Measurements from ENCODE around the gene MAST1. TPM values are rescaled to one million over a fixed set of nuclear protein-coding genes. Genes with fewer than 3 reads are reported as not detected.

Gene MAST1
- total RNA-seq, 5 donors from 2014 or later (not counting 1 experiment from before 2014, with no cell fraction given): 0.29 to 0.75 (median 0.43) TPM

- Histone ChIP-seq H3K27me3 (replicated peaks in 1 of 2; ENCODE audit: control insufficient read depth in 2 of 2, extremely low read depth in 1 of 2, insufficient read depth in 2 of 2, low read length in 1 of 2) (peaks cover 36 to 92% of the 10 kb centered on the region in 2 experiments), H3K9me3 (no peaks in the 10 kb centered on the region), H3K36me3 (ENCODE audit: control insufficient read depth in 2 of 2, extremely low read depth in 1 of 2, insufficient read depth in 1 of 2, low read length in 1 of 2) (no peaks in the 10 kb centered on the region), H3K27ac (ENCODE audit: low read length) (no peak overlapping the region), H3K4me3 (ENCODE audit: control insufficient read depth in 1 of 2, extremely low read depth in 1 of 2, low read length in 1 of 2) (peak overlapping the region in 1 of 2 donors; percentile 38), H3K4me1 (ENCODE audit: control insufficient read depth in 1 of 2, extremely low read depth in 1 of 2, insufficient read depth in 2 of 2, low read length in 2 of 2) (peaks cover 7 to 46% of the 10 kb centered on the region in 2 experiments)
- peak in 1 of 4 experiments; percentile 13 for ATAC-seq (replicated peaks in 1 of 4)
- CTCF ChIA-PET: interaction anchor here in 1 of 2 donors (0.7 kb wide), 1 partner anchor 65 kb away, joined by 5 read pairs; no protein-coding TSS in a partner anchor
- DNase-seq: peak in 17 of 35 experiments; percentile 13 to 50 (median 23)
- Mint-ChIP-seq H3K9me3 (peaks cover 0 to 11% (median 0%) of the 10 kb centered on the region in 3 donors), H3K27ac (no peak overlapping the region), H3K4me1 (peaks cover 27 to 43% (median 37%) of the 10 kb centered on the region in 3 donors), H3K4me3 (peak overlapping the region; percentile 49 to 61 (median 50)), H3K36me3 (no peaks in the 10 kb centered on the region), H3K27me3 (peaks cover 71 to 75% of the 10 kb centered on the region in 2 donors)
- POLR2A ChIA-PET: no interaction called here
- 14% methylated on average over 30 of the region's 39 CpGs for WGBS (ENCODE audit: insufficient coverage)
Measured at GRCh38 chr19:12834976-12835757, 3.1 kb upstream of the MAST1 start.

DNA sequence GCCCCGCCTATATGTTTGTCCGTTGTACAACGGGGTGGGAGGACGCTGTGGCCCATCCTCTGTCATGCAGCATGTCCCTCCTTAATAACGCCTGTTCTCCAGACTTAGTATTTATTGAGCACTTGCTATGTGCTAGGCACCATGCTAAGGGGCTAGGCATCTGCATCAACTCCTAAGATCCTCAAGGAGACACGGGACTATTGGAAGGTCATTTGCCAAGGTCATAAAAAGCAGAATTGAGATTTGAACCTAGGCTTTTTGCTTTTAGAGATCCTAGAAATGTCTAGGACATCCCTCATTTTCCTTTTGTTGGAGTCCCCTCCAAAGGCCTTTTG, 1.8 kb upstream of the MAST1 start:
- CTCF ChIA-PET: no interaction called here
- ATAC-seq (replicated peaks in 1 of 4) (no peak), DNase-seq (no peak)
- POLR2A ChIA-PET: no interaction called here
- H3K27me3 Mint-ChIP-seq: peaks cover 70 to 75% of the 10 kb centered on the region in 2 donors
- peaks cover 7 to 58% of the 10 kb centered on the region in 2 experiments for H3K4me1 ChIP-seq (ENCODE audit: control insufficient read depth in 1 of 2, extremely low read depth in 1 of 2, insufficient read depth in 2 of 2, low read length in 2 of 2)
- H3K9me3 ChIP-seq: no peaks in the 10 kb centered on the region
- 16% methylated on average over 6 of the region's 6 CpGs for WGBS (ENCODE audit: insufficient coverage)
- H3K27ac Mint-ChIP-seq: no peak overlapping the region
- no peak overlapping the region for H3K27ac ChIP-seq (ENCODE audit: low read length)
- no peak overlapping the region for H3K4me3 Mint-ChIP-seq
- no peak overlapping the region for H3K4me3 ChIP-seq (ENCODE audit: control insufficient read depth in 1 of 2, extremely low read depth in 1 of 2, low read length in 1 of 2)
- H3K9me3 Mint-ChIP-seq: peaks cover 0 to 7% (median 0%) of the 10 kb centered on the region in 3 donors
- H3K36me3 ChIP-seq (ENCODE audit: control insufficient read depth in 2 of 2, extremely low read depth in 1 of 2, insufficient read depth in 1 of 2, low read length in 1 of 2): no peaks in the 10 kb centered on the region
- H3K27me3 ChIP-seq (replicated peaks in 1 of 2; ENCODE audit: control insufficient read depth in 2 of 2, extremely low read depth in 1 of 2, insufficient read depth in 2 of 2, low read length in 1 of 2): peaks cover 34 to 92% of the 10 kb centered on the region in 2 experiments
- peaks cover 33 to 54% (median 49%) of the 10 kb centered on the region in 3 donors for H3K4me1 Mint-ChIP-seq
- no peaks in the 10 kb centered on the region for H3K36me3 Mint-ChIP-seq

GRCh38 chr19:12837225-12837624, 1.1 kb upstream of the MAST1 start:
- Mint-ChIP-seq H3K36me3 (no peaks in the 10 kb centered on the region), H3K27me3 (peaks cover 69 to 74% of the 10 kb centered on the region in 2 donors), H3K4me3 (peak overlapping the region in 1 of 3 donors; percentile 66), H3K9me3 (peaks cover 0 to 3% (median 0%) of the 10 kb centered on the region in 3 donors), H3K4me1 (peaks cover 30 to 51% (median 47%) of the 10 kb centered on the region in 3 donors), H3K27ac (peak overlapping the region in 1 of 2 donors; percentile 11)
- Histone ChIP-seq H3K27me3 (replicated peaks in 1 of 2; ENCODE audit: control insufficient read depth in 2 of 2, extremely low read depth in 1 of 2, insufficient read depth in 2 of 2, low read length in 1 of 2) (peaks cover 35 to 92% of the 10 kb centered on the region in 2 experiments), H3K27ac (ENCODE audit: low read length) (no peak overlapping the region), H3K4me3 (ENCODE audit: control insufficient read depth in 1 of 2, extremely low read depth in 1 of 2, low read length in 1 of 2) (no peak overlapping the region), H3K4me1 (ENCODE audit: control insufficient read depth in 1 of 2, extremely low read depth in 1 of 2, insufficient read depth in 2 of 2, low read length in 2 of 2) (peaks cover 7 to 59% of the 10 kb centered on the region in 2 experiments), H3K36me3 (ENCODE audit: control insufficient read depth in 2 of 2, extremely low read depth in 1 of 2, insufficient read depth in 1 of 2, low read length in 1 of 2) (no peaks in the 10 kb centered on the region), H3K9me3 (no peaks in the 10 kb centered on the region)
- no peak for ATAC-seq (replicated peaks in 1 of 4)
- no peak for DNase-seq
- WGBS (ENCODE audit: insufficient coverage): 93% methylated on average over 2 of the region's 4 CpGs
- POLR2A ChIA-PET: interaction anchor here in 1 of 2 donors (0.6 kb wide), 1 partner anchor 191 kb away, joined by 5 read pairs; no protein-coding TSS in a partner anchor
- CTCF ChIA-PET: interaction anchor here in 1 of 2 donors (0.7 kb wide), 3 partner anchors 10 to 260 kb away, joined by 3 read pairs; partner anchors contain the start of gene GCDH

DNA sequence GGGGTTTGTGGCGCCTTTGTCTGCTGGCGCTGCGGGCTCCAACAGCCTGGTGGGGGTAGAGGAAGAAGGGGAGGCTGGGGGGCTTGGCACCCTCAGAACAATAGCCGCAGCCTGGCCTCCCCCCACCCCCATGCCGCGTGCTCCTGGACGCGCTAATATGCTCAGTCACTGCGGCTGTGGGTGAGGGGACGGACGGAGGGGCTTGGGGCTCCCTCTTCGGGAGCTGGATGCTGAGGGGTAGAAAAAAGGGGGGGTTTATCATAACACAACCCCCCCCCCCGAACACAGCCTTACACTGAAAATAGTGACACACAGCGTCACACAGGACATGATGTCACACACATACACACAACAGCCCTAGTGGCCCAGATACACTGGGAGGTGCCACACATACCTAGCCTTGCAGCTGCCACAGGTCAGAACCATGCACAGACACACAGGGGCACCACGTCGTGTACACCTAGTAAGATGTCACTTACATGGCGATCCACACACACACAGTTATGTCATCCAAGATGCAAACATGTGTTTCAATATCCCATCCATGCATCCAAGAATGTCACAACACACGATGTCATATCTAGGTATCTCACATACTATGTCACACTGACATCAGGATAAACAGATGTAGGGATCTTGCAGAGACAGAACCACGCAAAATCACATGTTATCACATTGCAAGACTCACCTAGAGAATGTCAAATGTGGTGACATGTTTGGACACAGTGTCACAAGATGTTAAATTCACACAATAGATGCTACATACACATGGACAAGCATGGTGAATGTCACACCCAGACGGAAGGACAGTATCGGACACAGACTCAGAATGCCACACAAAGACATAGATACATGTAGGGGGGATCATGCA, 806 bp downstream of the MAST1 start:
- ChIA-PET CTCF (no interaction called here), POLR2A (no interaction called here)
- no peaks in the 10 kb centered on the region for H3K36me3 Mint-ChIP-seq
- H3K4me3 Mint-ChIP-seq: peak overlapping the region; percentile 50 to 66 (median 64)
- no peaks in the 10 kb centered on the region for H3K9me3 Mint-ChIP-seq
- no peaks in the 10 kb centered on the region for H3K36me3 ChIP-seq (ENCODE audit: control insufficient read depth in 2 of 2, extremely low read depth in 1 of 2, insufficient read depth in 1 of 2, low read length in 1 of 2)
- H3K4me1 Mint-ChIP-seq: peaks cover 24 to 43% (median 40%) of the 10 kb centered on the region in 3 donors
- H3K27me3 Mint-ChIP-seq: peaks cover 67 to 80% of the 10 kb centered on the region in 2 donors
- no peak overlapping the region for H3K27ac ChIP-seq (ENCODE audit: low read length)
- H3K9me3 ChIP-seq: no peaks in the 10 kb centered on the region
- 29% methylated on average over 5 of the region's 21 CpGs for WGBS (ENCODE audit: insufficient coverage)
- H3K4me3 ChIP-seq (ENCODE audit: control insufficient read depth in 1 of 2, extremely low read depth in 1 of 2, low read length in 1 of 2): peak overlapping the region; percentile 24 to 40
- H3K27ac Mint-ChIP-seq: peak overlapping the region in 1 of 2 donors; percentile 8
- DNase-seq (peak in 6 of 35 experiments; percentile 13 to 48 (median 20)), ATAC-seq (replicated peaks in 1 of 4) (peak in 3 of 4 experiments; percentile 35 to 49 (median 40))
- peaks cover 33 to 93% of the 10 kb centered on the region in 2 experiments for H3K27me3 ChIP-seq (replicated peaks in 1 of 2; ENCODE audit: control insufficient read depth in 2 of 2, extremely low read depth in 1 of 2, insufficient read depth in 2 of 2, low read length in 1 of 2)
- H3K4me1 ChIP-seq (ENCODE audit: control insufficient read depth in 1 of 2, extremely low read depth in 1 of 2, insufficient read depth in 2 of 2, low read length in 2 of 2): peaks cover 2 to 43% of the 10 kb centered on the region in 2 experiments

GRCh38 chr19:12840091-12841079, 2.1 kb downstream of the MAST1 start:
- no peaks in the 10 kb centered on the region for H3K9me3 ChIP-seq
- H3K4me1 ChIP-seq (ENCODE audit: control insufficient read depth in 1 of 2, extremely low read depth in 1 of 2, insufficient read depth in 2 of 2, low read length in 2 of 2): peaks cover 2 to 30% of the 10 kb centered on the region in 2 experiments
- Mint-ChIP-seq H3K36me3 (no peaks in the 10 kb centered on the region), H3K27ac (no peak overlapping the region), H3K4me3 (peak overlapping the region in 1 of 3 donors; percentile 38), H3K9me3 (no peaks in the 10 kb centered on the region), H3K27me3 (peaks cover 69 to 78% of the 10 kb centered on the region in 2 donors), H3K4me1 (peaks cover 16 to 36% (median 34%) of the 10 kb centered on the region in 3 donors)
- no peak overlapping the region for H3K27ac ChIP-seq (ENCODE audit: low read length)
- H3K4me3 ChIP-seq (ENCODE audit: control insufficient read depth in 1 of 2, extremely low read depth in 1 of 2, low read length in 1 of 2): no peak overlapping the region
- peak in 11 of 35 experiments; percentile 10 to 39 (median 24) for DNase-seq
- peaks cover 27 to 87% of the 10 kb centered on the region in 2 experiments for H3K27me3 ChIP-seq (replicated peaks in 1 of 2; ENCODE audit: control insufficient read depth in 2 of 2, extremely low read depth in 1 of 2, insufficient read depth in 2 of 2, low read length in 1 of 2)
- WGBS (ENCODE audit: insufficient coverage): 26% methylated on average over 29 of the region's 43 CpGs
- ChIA-PET CTCF (no interaction called here), POLR2A (no interaction called here)
- no peaks in the 10 kb centered on the region for H3K36me3 ChIP-seq (ENCODE audit: control insufficient read depth in 2 of 2, extremely low read depth in 1 of 2, insufficient read depth in 1 of 2, low read length in 1 of 2)
- peak in 1 of 4 experiments; percentile 19 for ATAC-seq (replicated peaks in 1 of 4)

Data from T-cell (primary cell).